ENCODE data around the gene YIPF5.

The YIPF5 gene

GRCh38 chr5:144183254-144183889, 12.9 kb upstream of the YIPF5 start:
- no peak for DNase-seq (ENCODE audit: extremely low read depth in 1 of 2, low read depth in 1 of 2)

GRCh38 chr5:144179226-144179625, 8.8 kb upstream of the YIPF5 start:
- no peak for DNase-seq (ENCODE audit: extremely low read depth in 1 of 2, low read depth in 1 of 2)

GRCh38 chr5:144177548-144177947, 7.1 kb upstream of the YIPF5 start:
- DNase-seq (ENCODE audit: extremely low read depth in 1 of 2, low read depth in 1 of 2): no peak

GRCh38 chr5:144173766-144174165, 3.3 kb upstream of the YIPF5 start:
- DNase-seq (ENCODE audit: extremely low read depth in 1 of 2, low read depth in 1 of 2): no peak

- no peak for DNase-seq (ENCODE audit: extremely low read depth in 1 of 2, low read depth in 1 of 2)
These were observed 569 bp downstream of the YIPF5 start for GRCh38 chr5:144169904-144170275.

- DNase-seq (ENCODE audit: extremely low read depth in 1 of 2, low read depth in 1 of 2): no peak
These were observed 2.5 kb downstream of the YIPF5 start for GRCh38 chr5:144167998-144168397.

- no peak for DNase-seq (ENCODE audit: extremely low read depth in 1 of 2, low read depth in 1 of 2)
These were observed 3.8 kb downstream of the YIPF5 start for GRCh38 chr5:144166696-144167095.

- no peak for DNase-seq (ENCODE audit: extremely low read depth in 1 of 2, low read depth in 1 of 2)
These were observed 7.8 kb downstream of the YIPF5 start for GRCh38 chr5:144162686-144163085.

- DNase-seq (ENCODE audit: extremely low read depth in 1 of 2, low read depth in 1 of 2): no peak
These were observed 13.7 kb downstream of the YIPF5 start for GRCh38 chr5:144156767-144157171.

- no peak for DNase-seq (ENCODE audit: extremely low read depth in 1 of 2, low read depth in 1 of 2)
These were observed 19.4 kb downstream of the YIPF5 start for GRCh38 chr5:144151026-144151425.

- no peak for DNase-seq (ENCODE audit: extremely low read depth in 1 of 2, low read depth in 1 of 2)
These were observed 25.3 kb downstream of the YIPF5 start for GRCh38 chr5:144144956-144145751.

GRCh38 chr5:144143625-144144024, 26.8 kb downstream of the YIPF5 start:
- no peak for DNase-seq (ENCODE audit: extremely low read depth in 1 of 2, low read depth in 1 of 2)

- DNase-seq (ENCODE audit: extremely low read depth in 1 of 2, low read depth in 1 of 2): no peak
These were observed 27.7 kb downstream of the YIPF5 start for GRCh38 chr5:144142824-144143162.

GRCh38 chr5:144142139-144142823, 28.2 kb downstream of the YIPF5 start:
- DNase-seq (ENCODE audit: extremely low read depth in 1 of 2, low read depth in 1 of 2): no peak

- DNase-seq (ENCODE audit: extremely low read depth in 1 of 2, low read depth in 1 of 2): no peak
These were observed 28.9 kb downstream of the YIPF5 start for GRCh38 chr5:144141585-144141984.

- no peak for DNase-seq (ENCODE audit: extremely low read depth in 1 of 2, low read depth in 1 of 2)
These were observed 30.9 kb downstream of the YIPF5 start for GRCh38 chr5:144139586-144139985.

- no peak for DNase-seq (ENCODE audit: extremely low read depth in 1 of 2, low read depth in 1 of 2)
These were observed 35.2 kb downstream of the YIPF5 start for GRCh38 chr5:144135113-144135762.

GRCh38 chr5:144134194-144134826, 36.1 kb downstream of the YIPF5 start:
- DNase-seq (ENCODE audit: extremely low read depth in 1 of 2, low read depth in 1 of 2): no peak

GRCh38 chr5:144133050-144133633, 37.3 kb downstream of the YIPF5 start:
- no peak for DNase-seq (ENCODE audit: extremely low read depth in 1 of 2, low read depth in 1 of 2)

GRCh38 chr5:144131261-144131660, 39.2 kb downstream of the YIPF5 start:
- no peak for DNase-seq (ENCODE audit: extremely low read depth in 1 of 2, low read depth in 1 of 2)

- no peak for DNase-seq (ENCODE audit: extremely low read depth in 1 of 2, low read depth in 1 of 2)
These were observed 40.2 kb downstream of the YIPF5 start for GRCh38 chr5:144130306-144130705.
